Measurements from ENCODE around the gene PPP2R3C. TPM values are rescaled to one million over a fixed set of nuclear protein-coding genes. Genes with fewer than 3 reads are reported as not detected.

Gene PPP2R3C
- total and polyA plus RNA-seq, 2 of the 13 experiments (the other 11 are each of a cell fraction or from before 2014, with no cell fraction given): 63.4 to 102 TPM

DNA sequence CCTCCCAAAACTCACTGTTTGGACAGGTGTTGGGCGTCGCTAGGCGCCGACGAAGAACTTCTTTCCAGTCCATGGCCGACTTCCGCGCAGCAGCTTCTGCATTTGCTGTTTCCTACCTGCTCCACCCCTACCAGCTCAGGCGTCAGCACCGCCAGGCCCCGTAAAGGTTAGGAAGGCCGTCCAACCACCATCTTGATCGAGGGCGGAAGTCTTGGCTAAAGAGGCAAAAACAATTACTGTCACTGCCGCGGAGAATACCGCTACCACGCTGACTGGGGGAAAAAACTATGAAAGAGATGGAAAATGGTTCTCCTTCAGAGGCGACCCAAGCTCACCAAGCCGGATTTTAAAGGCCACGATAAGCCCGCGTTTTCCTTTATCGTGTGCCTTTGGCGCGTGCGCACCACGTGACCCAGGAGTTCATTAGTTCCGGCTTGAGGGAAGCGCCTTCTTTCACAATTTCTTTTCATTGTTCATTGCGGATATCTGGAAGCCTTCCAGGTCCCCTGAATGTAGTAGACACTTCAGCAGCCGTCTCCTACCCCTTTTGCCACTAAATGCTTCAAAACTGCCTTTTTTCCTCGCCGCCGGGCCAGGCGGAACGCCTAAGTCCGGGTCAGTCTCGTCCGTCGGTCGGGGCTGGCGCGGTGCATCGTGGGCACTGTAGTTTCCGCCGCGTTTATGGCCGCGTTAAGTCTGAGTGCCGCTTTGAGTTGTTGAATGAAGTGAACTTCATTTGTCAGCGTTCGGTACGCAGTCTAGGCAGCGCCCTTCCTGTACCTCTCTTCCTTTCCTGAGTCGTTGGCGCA, at the start of gene PPP2R3C, which contains the start of gene PRORP (continued):
- peak; percentile 91 for TF ChIP-seq AHR (CRISPR knock-in tag; IDR thresholded peaks at IDR 0.05)
- peak; percentile 76; the same call in 1 of the 2 replicates for TF ChIP-seq ZNF570 (CRISPR knock-in tag; IDR thresholded peaks at IDR 0.05; ENCODE audit: borderline replicate concordance)
- peak; percentile 47 to 82 for TF ChIP-seq EP300 (IDR thresholded peaks at IDR 0.05; ENCODE audit: low read depth in 2 of 2, low read length in 2 of 2)
- TF ChIP-seq EP300 (CRISPR knock-in tag; IDR thresholded peaks at IDR 0.05; ENCODE audit: borderline replicate concordance): peak; percentile 62; the same call in 1 of the 2 replicates
- peak; percentile 25 for TF ChIP-seq STAG1 (CRISPR knock-in tag; IDR thresholded peaks at IDR 0.05)
- no peak for TF ChIP-seq ZFP62 (CRISPR knock-in tag; IDR thresholded peaks at IDR 0.05)
- TF ChIP-seq GATAD2A (CRISPR knock-in tag; IDR thresholded peaks at IDR 0.05): peak; percentile 35
- no peak for TF ChIP-seq SOX6 (IDR thresholded peaks at IDR 0.05)
- TF ChIP-seq SOX6 (CRISPR knock-in tag; IDR thresholded peaks at IDR 0.05): peak; percentile 84
- TF ChIP-seq, protein P1, sequence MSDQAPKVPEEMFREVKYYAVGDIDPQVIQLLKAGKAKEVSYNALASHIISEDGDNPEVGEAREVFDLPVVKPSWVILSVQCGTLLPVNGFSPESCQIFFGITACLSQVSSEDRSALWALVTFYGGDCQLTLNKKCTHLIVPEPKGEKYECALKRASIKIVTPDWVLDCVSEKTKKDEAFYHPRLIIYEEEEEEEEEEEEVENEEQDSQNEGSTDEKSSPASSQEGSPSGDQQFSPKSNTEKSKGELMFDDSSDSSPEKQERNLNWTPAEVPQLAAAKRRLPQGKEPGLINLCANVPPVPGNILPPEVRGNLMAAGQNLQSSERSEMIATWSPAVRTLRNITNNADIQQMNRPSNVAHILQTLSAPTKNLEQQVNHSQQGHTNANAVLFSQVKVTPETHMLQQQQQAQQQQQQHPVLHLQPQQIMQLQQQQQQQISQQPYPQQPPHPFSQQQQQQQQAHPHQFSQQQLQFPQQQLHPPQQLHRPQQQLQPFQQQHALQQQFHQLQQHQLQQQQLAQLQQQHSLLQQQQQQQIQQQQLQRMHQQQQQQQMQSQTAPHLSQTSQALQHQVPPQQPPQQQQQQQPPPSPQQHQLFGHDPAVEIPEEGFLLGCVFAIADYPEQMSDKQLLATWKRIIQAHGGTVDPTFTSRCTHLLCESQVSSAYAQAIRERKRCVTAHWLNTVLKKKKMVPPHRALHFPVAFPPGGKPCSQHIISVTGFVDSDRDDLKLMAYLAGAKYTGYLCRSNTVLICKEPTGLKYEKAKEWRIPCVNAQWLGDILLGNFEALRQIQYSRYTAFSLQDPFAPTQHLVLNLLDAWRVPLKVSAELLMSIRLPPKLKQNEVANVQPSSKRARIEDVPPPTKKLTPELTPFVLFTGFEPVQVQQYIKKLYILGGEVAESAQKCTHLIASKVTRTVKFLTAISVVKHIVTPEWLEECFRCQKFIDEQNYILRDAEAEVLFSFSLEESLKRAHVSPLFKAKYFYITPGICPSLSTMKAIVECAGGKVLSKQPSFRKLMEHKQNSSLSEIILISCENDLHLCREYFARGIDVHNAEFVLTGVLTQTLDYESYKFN (CRISPR knock-in tag; conservative IDR thresholded peaks at IDR 0.05): peak; percentile 69
- peak; percentile 97; the same call in 1 of the 2 replicates for TF ChIP-seq ZNF234 (CRISPR knock-in tag; conservative IDR thresholded peaks at IDR 0.05)
- peak; percentile 55; the same call in 1 of the 2 replicates for TF ChIP-seq JUNB (CRISPR knock-in tag; IDR thresholded peaks at IDR 0.05; ENCODE audit: borderline replicate concordance)
- TF ChIP-seq ZNF773 (CRISPR knock-in tag; IDR thresholded peaks at IDR 0.05; ENCODE audit: borderline replicate concordance): peak; percentile 98
- peak; percentile 94 for TF ChIP-seq ZNF598 (CRISPR knock-in tag; IDR thresholded peaks at IDR 0.05; ENCODE audit: borderline replicate concordance)
- TF ChIP-seq YEATS2 (CRISPR knock-in tag; IDR thresholded peaks at IDR 0.05; ENCODE audit: borderline replicate concordance): peak; percentile 89
- peak; percentile 62 for TF ChIP-seq RFX3 (CRISPR knock-in tag; IDR thresholded peaks at IDR 0.05)
- TF ChIP-seq REL (CRISPR knock-in tag; conservative IDR thresholded peaks at IDR 0.05): peak; percentile 91; the same call in 1 of the 2 replicates
- peak; percentile 69 for TF ChIP-seq HES4 (CRISPR knock-in tag; IDR thresholded peaks at IDR 0.05; ENCODE audit: borderline replicate concordance)
- TF ChIP-seq, protein P2, sequence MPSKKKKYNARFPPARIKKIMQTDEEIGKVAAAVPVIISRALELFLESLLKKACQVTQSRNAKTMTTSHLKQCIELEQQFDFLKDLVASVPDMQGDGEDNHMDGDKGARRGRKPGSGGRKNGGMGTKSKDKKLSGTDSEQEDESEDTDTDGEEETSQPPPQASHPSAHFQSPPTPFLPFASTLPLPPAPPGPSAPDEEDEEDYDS (CRISPR knock-in tag; IDR thresholded peaks at IDR 0.05): peak; percentile 82
- no peak for TF ChIP-seq SMARCC2 (IDR thresholded peaks at IDR 0.05)
- TF ChIP-seq, protein P3, sequence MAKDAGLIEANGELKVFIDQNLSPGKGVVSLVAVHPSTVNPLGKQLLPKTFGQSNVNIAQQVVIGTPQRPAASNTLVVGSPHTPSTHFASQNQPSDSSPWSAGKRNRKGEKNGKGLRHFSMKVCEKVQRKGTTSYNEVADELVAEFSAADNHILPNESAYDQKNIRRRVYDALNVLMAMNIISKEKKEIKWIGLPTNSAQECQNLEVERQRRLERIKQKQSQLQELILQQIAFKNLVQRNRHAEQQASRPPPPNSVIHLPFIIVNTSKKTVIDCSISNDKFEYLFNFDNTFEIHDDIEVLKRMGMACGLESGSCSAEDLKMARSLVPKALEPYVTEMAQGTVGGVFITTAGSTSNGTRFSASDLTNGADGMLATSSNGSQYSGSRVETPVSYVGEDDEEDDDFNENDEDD (CRISPR knock-in tag; IDR thresholded peaks at IDR 0.05; ENCODE audit: borderline replicate concordance): peak; percentile 96
- TF ChIP-seq, protein P4, sequence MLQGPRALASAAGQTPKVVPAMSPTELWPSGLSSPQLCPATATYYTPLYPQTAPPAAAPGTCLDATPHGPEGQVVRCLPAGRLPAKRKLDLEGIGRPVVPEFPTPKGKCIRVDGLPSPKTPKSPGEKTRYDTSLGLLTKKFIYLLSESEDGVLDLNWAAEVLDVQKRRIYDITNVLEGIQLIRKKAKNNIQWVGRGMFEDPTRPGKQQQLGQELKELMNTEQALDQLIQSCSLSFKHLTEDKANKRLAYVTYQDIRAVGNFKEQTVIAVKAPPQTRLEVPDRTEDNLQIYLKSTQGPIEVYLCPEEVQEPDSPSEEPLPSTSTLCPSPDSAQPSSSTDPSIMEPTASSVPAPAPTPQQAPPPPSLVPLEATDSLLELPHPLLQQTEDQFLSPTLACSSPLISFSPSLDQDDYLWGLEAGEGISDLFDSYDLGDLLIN (CRISPR knock-in tag; IDR thresholded peaks at IDR 0.05; ENCODE audit: borderline replicate concordance): peak; percentile 95
